HG03045 (cell line): ENCODE data around the gene XKR8.
"Not testable (repeated sequence)": the region's sequence is repeated elsewhere in the genome, so short reads cannot be mapped to it uniquely, and the experiment has no call there.

Source experiments
- ATAC-seq: cut with Tn5 transposase; IDR thresholded peaks from one replicate; pipeline ENCODE4 v1.9.1; 2021; ENCODE audit warnings: mild to moderate bottlenecking, moderate library complexity; ENCODE audit not compliant: unreplicated experiment

XKR8 gene

DNA sequence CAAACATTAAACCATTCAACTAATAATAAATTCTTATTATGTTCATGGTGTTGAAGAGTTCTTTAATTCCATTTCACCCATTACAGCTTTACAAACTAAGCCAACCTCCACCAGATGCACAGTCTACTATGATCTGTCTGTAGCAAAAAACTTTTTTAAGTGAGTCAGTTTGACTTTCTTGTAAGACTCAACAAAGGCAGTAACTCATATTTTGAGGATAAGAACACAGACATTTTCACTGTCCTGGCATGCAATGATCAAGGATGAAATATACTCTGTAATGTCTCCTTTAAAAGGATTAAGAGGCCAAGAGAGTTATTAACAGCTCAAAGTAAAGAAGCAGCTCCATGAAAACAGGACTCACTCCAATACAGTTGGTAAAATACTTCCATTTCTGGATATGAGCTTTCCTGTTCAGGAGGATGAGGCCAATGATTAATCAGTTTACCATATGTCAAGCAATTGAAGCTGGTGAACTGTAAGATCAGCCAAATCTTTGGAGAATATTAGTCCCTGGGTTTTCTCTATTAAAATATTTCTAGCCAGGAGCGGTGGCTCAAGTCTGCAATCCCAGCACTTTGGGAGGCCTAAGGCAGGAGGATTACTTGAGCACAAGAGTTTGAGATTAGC, 20.6 kb downstream of the XKR8 start:
- no peak for ATAC-seq

DNA sequence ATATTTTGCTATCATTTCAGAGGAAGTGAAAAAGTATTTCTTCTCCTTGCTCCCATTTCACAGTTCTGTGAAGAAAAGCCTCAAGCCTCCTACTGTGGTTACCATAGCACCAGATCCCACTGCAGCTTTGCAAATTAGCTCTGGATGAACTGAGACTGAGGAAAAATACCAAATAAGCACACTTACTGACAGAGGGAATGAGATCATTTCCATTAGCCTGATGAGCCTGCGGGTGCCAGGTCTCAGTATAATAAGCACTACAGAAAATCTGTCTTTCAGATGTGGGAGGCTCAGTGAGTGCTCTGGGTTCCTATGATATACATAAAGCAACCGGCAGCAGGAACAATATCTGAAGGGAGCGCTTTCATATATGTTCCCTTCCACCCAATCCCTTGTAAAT, 21.4 kb downstream of the XKR8 start:
- ATAC-seq: no peak

DNA sequence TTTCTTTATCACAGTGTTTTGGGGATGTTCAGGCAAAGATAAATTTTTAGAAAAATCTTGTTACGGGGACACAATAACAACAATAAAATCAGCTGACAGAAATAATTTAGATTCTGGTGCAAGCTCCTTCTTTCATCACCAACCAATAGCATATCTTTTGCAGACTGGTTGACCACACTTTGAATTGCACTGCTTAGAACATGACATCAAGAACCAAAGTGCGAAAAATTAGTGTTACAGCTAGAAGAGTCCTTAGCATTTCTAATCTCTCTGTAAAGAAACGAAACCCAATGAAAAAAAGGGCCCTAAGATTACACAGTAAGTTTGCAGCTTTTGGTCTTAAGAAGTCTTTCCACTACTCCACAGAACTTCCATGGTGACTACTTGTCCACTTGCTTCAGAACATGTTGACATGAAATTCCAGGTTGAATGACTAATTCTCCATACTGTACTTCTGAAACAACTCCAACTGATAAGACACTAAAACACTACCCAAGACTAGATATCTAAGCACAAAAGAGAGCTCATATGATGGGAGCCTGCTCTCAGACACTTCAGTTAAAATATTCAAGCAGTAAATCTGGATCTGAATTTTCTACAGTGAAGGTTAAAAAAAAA, 31.3 kb downstream of the XKR8 start:
- no peak for ATAC-seq

DNA sequence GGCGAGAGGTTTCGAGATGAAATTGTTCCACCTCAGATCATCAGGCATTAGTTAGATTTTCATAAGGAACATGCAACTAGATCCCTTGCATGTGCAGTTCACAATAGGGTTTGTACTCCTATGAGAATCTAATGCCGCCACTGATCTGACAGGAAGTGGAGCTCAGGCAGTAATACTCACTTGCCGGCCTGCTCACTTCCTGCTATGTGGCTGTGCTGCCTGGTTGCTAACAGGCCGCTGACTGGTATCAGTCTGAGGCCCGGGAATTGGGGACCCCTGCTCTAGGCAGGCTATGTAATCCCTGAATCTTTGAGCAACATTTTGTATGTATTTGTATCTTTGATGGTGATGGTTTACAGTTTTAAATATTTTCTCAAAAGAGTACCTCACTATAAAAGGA, 32.5 kb downstream of the XKR8 start:
- no peak for ATAC-seq

DNA sequence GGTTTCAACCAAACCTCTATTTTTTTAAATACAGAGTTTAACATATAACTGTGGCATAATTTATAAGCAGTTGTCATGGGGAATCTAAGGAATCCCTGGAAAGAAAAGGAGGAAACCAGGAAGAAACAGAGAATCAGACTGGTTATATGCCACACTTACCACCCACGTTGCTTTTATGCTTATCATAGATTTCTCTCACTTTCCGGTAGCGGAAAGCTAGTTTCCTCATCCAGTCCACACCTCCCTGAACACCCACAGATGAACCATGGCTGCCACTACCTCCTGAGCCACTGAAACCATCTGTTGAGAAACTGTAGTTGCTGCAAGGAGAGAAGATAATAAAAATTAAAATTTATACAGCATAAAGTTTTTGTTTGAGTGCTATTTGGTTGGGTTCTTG, 33.5 kb downstream of the XKR8 start:
- no peak for ATAC-seq

DNA sequence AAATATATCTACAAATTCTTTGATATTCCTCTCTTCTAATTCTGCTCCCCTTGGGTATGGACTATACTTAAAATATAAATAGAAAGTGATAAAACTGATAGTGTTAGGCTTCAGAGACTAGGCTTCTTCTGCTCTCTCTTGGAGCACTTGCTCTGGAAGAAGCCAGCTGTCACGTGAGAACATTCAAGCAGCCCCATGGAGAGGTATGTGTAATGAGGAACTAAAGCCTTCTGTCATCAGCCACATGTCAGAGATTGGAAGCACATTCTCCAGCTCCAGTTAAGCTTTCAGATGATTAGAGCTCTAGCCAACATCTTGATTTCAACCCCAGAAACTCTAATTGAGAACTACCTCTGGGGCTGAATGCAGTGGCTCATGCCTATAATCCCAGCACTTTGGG, 34.3 kb downstream of the XKR8 start:
- ATAC-seq: no peak

DNA sequence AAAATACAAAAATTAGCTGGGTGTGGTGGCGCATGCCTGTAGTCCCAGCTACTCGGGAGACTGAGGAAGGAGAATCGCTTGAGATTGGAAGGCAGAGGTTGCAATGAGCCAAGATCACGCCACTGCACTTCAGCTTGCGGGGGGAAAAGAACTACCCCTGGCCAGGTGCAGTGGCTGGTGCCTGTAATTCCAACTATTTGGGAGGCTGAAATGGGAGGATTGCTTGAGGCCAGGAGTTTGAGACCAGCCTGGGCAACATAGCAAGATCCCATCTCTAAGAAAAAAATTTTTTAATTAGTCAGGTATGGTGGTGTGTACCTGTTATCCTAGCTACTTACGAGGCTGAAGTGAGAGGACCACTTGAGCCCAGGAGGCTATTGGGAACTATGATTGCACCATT, 34.8 kb downstream of the XKR8 start:
- not testable (repeated sequence) for ATAC-seq

DNA sequence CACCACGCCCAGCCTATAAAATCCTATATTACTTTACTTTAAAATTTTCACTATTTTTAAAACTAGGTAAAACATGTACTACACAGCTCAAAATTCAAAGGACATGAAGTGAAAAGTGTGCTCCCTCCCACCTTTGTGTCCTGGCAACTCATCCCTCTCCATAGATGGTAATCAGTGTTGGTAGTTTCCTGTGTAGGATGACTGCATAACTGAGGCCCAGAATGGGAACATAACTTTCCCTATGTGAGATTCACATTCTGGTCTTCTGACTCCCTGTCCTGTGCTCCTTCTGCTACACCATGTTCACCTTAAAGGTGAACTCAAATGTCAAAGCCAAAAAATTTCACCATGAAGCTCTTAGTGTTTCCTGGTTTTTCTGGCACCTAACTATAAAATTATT, 39.3 kb downstream of the XKR8 start:
- ATAC-seq: no peak

DNA sequence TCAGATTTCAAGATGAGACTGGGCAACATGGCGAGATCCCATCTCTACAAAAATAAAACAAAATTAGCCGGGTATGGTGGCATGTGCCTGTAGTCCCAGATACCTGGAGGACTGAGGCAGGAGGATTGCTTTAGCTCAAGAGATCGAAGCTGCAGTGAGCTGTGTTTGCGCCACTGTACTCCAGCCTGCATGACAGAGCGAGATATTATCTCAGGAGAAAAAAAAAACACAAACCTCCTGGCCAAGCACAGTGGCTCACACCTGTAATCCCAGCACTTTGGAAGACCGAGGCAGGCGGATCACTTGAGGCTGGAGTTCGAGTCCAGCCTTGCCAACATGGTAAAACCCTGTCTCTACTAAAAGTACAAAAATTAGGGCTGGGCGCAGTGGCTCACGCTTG, 42.8 kb downstream of the XKR8 start:
- no peak for ATAC-seq

DNA sequence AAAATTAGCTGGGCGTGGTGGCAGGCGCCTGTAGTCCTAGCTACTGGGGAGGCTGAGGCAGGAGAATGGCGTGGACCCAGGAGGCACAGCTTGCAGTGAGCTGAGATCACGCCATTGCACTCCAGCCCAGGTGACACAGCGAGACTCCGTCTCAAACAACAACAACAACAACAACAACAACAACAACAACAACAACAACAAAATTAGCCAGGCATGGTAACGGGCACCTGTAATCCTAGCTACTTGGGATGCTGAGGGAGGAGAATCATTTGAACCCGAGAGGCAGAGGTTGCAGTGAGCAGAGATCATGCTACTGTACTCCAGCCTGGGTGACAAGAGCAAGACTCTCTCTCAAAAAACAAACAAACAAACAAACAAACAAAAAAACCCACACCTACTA, 43.3 kb downstream of the XKR8 start:
- ATAC-seq: not testable (repeated sequence)

DNA sequence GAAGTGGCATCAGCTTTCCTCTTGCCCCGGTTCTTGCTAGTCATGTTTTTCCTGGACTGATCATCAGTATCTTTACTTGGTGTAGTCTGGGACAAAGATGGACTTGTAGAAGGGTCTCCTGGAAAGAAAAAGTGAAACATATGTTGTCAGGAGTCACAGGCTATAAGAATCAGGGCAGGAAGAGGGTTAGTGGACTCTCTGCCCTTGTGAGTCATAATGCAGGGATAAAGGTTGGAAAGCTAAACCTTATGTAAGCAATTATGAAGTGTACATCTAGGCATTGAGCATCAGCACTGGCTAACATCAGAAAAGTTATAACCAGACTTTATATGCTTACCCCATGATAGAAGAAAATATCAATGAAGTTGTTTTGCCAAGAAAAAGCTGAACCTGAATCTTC, 51.2 kb downstream of the XKR8 start:
- no peak for ATAC-seq
